Activated effector memory CD4-positive, alpha-beta T cell treated with anti-CD3 and anti-CD28 coated beads, Interleukin-2, amount 50 U/mL, for 16 hours (primary cell): ENCODE data around the gene UNC13B.
"Not testable (repeated sequence)": the region's sequence is repeated elsewhere in the genome, so short reads cannot be mapped to it uniquely, and the experiment has no call there.

Source experiments
- DNase-seq: peaks from one replicate; pipeline ENCODE4 v3.0.0-alpha.2; 2020

Gene UNC13B

GRCh38 chr9:35164711-35165110 lies 2.9 kb downstream of the UNC13B start:
- no peak for DNase-seq

- not testable (repeated sequence) for DNase-seq
Observed at GRCh38 chr9:35167429-35167828, 5.6 kb downstream of the UNC13B start.

- DNase-seq = no peak
Observed at GRCh38 chr9:35168963-35169362, 7.2 kb downstream of the UNC13B start.

- no peak for DNase-seq
Observed at GRCh38 chr9:35172878-35173277, 11.1 kb downstream of the UNC13B start.

- no peak for DNase-seq
Observed at GRCh38 chr9:35177520-35177919, 15.7 kb downstream of the UNC13B start.

GRCh38 chr9:35179347-35180280 lies 17.8 kb downstream of the UNC13B start:
- DNase-seq = no peak

GRCh38 chr9:35180801-35181200 lies 19.0 kb downstream of the UNC13B start:
- no peak for DNase-seq

- not testable (repeated sequence) for DNase-seq
Observed at GRCh38 chr9:35182401-35182800, 20.6 kb downstream of the UNC13B start.

GRCh38 chr9:35182996-35183754 lies 21.4 kb downstream of the UNC13B start:
- not testable (repeated sequence) for DNase-seq

- not testable (repeated sequence) for DNase-seq
Observed at GRCh38 chr9:35183755-35184480, 22.1 kb downstream of the UNC13B start.

GRCh38 chr9:35186524-35186923 lies 24.7 kb downstream of the UNC13B start:
- no peak for DNase-seq

GRCh38 chr9:35190203-35190602 lies 28.4 kb downstream of the UNC13B start:
- no peak for DNase-seq

GRCh38 chr9:35191105-35191504 lies 29.3 kb downstream of the UNC13B start:
- no peak for DNase-seq

GRCh38 chr9:35193762-35194161 lies 32.0 kb downstream of the UNC13B start:
- DNase-seq = no peak

- no peak for DNase-seq
Observed at GRCh38 chr9:35195683-35196082, 33.9 kb downstream of the UNC13B start.

- no peak for DNase-seq
Observed at GRCh38 chr9:35198191-35198590, 36.4 kb downstream of the UNC13B start.

- no peak for DNase-seq
Observed at GRCh38 chr9:35203528-35203927, 41.7 kb downstream of the UNC13B start.

GRCh38 chr9:35205340-35205739 lies 43.5 kb downstream of the UNC13B start:
- no peak for DNase-seq

- no peak for DNase-seq
Observed at GRCh38 chr9:35211854-35212253, 50.0 kb downstream of the UNC13B start.

- no peak for DNase-seq
Observed at GRCh38 chr9:35220659-35221338, 59.0 kb downstream of the UNC13B start.

GRCh38 chr9:35225677-35226076 lies 63.9 kb downstream of the UNC13B start:
- DNase-seq = no peak

- DNase-seq = no peak
Observed at GRCh38 chr9:35226651-35227050, 64.8 kb downstream of the UNC13B start.

GRCh38 chr9:35227284-35227683 lies 65.5 kb downstream of the UNC13B start:
- no peak for DNase-seq
